Psoas muscle (tissue), 8 donors: Measurements from ENCODE around the gene WDR74. TPM values are rescaled to one million over a fixed set of nuclear protein-coding genes. Genes with fewer than 3 reads are reported as not detected.
"Not testable (repeated sequence)": the region's sequence is repeated elsewhere in the genome, so short reads cannot be mapped to it uniquely, and the experiment has no call there.

Experiments
- ATAC-seq, 4 donors: fragments of 200-7000 bp; cut with Tn5 transposase; one replicate each; pipeline ENCODE4 v1.9.1; 2020; ENCODE audit warnings: moderate library complexity in 3 of 4, mild to moderate bottlenecking in 2 of 4
- DNase-seq, 2 donors: peaks; one replicate each; pipeline ENCODE4 v3.0.0-alpha.2; 2020
- H3K27ac ChIP-seq: fragments of 200-600 bp; one replicate; pipeline ENCODE4 v1.8.0; 2022
- H3K27me3 ChIP-seq, 3 donors: fragments of 200-600 bp in 1 of 3; one replicate each; pipeline versions ENCODE4 v1.6.1 to v1.8.0; 2013 to 2022; ENCODE audit warnings: low read length in 2 of 3, mild to moderate bottlenecking in 2 of 3, moderate library complexity in 1 of 3; ENCODE audit not compliant: insufficient read depth in 3 of 3
- H3K36me3 ChIP-seq, 2 donors: fragments of 200-600 bp in 1 of 2; one replicate each; pipeline versions ENCODE4 v1.6.1 to v1.8.0; 2013 to 2022; ENCODE audit warnings: low read depth in 1 of 2, mild to moderate bottlenecking in 1 of 2, moderate library complexity in 1 of 2; ENCODE audit not compliant: insufficient read depth in 1 of 2
- H3K4me1 ChIP-seq: fragments of 200-600 bp; one replicate; pipeline ENCODE4 v1.8.0; 2022
- H3K4me3 ChIP-seq: fragments of 200-600 bp; one replicate; pipeline ENCODE4 v1.8.0; 2022; ENCODE audit warnings: mild to moderate bottlenecking
- H3K9me3 ChIP-seq: fragments of 200-600 bp; one replicate; pipeline ENCODE4 v1.8.0; 2022
- WGBS, 3 donors: extraction: QIAGEN DNeasy Blood & Tissue Kit; methylation state at CpG; one replicate each; pipeline versions ENCODE4 v1.1.6 to v1.1.7; 2013; 5-methylcytosine and 5-hydroxymethylcytosine counted together
- intact Hi-C, 2 donors: fragments of 100-400 bp; cut with DNase I; formaldehyde crosslinking; loops; one replicate each; pipeline versions ENCODE4 v1.11.0 to v1.14.2; 2022
- polyA plus RNA-seq, 3 donors: library from polyadenylated mRNA; stranded (reverse); fragments of 200-250 nt; gene quantifications; one replicate each; pipeline ENCODE4 v1.2.3, GENCODE V29; 2013
- total RNA-seq, 4 donors: library from RNA; stranded (reverse); fragmentation: NEBNext Ultra II Directional in 2 of 4; extraction: Animal tissue kit (Norgen Biotek cat#: 25700) in 2 of 4; gene quantifications; one replicate each; pipeline versions ENCODE4 v1.2.1 to v1.2.4, GENCODE V29; 2021 to 2023
- TF ChIP-seq, protein P1 (sequence below): fragments of 200-600 bp; IDR thresholded peaks from one replicate; pipeline ENCODE4 v1.8.0; 2022; ENCODE audit warnings: antibody characterized with exemption
- donor health status: healthy with polysubstance abuse.
- donor health status: DM: no; HTN: no; CAD: no; lungs with moderate emphysema.
- donor health status: Bipolar disorder and iron deficiency.
- donor health status: healthy.
- donor health status: DM: yes; HTN: yes; CAD: no.
- donor health status: DM: no; HTN: no; CAD: no.
- donor health status: DM: no; HTN: no; CAD: no.
- donor health status: DM: yes; HTN: yes; CAD: no.

The WDR74 gene
- total and polyA plus RNA-seq, 7 donors, result 32.9 to 121 (median 74.9) TPM

- ATAC-seq (no peak), DNase-seq (no peak)
- TF ChIP-seq, protein P1, sequence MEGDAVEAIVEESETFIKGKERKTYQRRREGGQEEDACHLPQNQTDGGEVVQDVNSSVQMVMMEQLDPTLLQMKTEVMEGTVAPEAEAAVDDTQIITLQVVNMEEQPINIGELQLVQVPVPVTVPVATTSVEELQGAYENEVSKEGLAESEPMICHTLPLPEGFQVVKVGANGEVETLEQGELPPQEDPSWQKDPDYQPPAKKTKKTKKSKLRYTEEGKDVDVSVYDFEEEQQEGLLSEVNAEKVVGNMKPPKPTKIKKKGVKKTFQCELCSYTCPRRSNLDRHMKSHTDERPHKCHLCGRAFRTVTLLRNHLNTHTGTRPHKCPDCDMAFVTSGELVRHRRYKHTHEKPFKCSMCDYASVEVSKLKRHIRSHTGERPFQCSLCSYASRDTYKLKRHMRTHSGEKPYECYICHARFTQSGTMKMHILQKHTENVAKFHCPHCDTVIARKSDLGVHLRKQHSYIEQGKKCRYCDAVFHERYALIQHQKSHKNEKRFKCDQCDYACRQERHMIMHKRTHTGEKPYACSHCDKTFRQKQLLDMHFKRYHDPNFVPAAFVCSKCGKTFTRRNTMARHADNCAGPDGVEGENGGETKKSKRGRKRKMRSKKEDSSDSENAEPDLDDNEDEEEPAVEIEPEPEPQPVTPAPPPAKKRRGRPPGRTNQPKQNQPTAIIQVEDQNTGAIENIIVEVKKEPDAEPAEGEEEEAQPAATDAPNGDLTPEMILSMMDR, result no peak
- H3K27ac ChIP-seq, result no peak overlapping the region
- H3K4me1 ChIP-seq, result peaks cover 14% of the 10 kb centered on the region
- WGBS, 3 donors, result 84 to 92% (median 88%) methylated on average over 5 to 7 of the region's 7 CpGs
- H3K9me3 ChIP-seq, result no peaks in the 10 kb centered on the region
- no peaks in the 10 kb centered on the region for H3K36me3 ChIP-seq
- intact Hi-C loops, result no loop called here
- no peaks in the 10 kb centered on the region for H3K27me3 ChIP-seq
- H3K4me3 ChIP-seq, result no peak overlapping the region
These were observed 36.5 kb upstream of the WDR74 start for GRCh38 chr11:62875698-62876478.

DNA sequence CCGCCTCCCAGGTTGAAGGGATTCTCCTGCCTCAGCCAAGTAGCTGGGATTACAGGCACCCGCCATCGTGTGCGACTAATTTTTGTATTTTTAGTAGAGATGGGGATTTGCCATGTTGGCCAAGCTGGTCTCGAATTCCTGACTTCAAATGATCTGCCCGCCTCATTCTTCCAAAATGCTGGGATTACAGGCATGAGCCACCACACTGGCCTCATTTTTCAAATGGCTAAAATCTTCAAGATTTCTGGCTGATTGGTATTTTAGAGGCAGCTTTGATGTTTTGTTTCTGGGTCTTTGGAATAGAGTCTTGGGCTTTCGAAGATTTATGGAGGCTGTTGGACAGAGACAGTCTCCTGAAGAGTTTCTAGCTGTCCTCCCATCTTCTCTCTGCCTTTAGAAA, 35.5 kb upstream of the WDR74 start:
- Histone ChIP-seq H3K4me1 (peaks cover 11% of the 10 kb centered on the region), H3K36me3 (no peaks in the 10 kb centered on the region), H3K4me3 (no peak overlapping the region), H3K27ac (no peak overlapping the region), H3K9me3 (no peaks in the 10 kb centered on the region), H3K27me3 (no peaks in the 10 kb centered on the region)
- no peak for ATAC-seq
- intact Hi-C loops, result no loop called here
- no peak for DNase-seq
- WGBS, 3 donors, result 71 to 83% (median 76%) methylated on average over 7 of the region's 7 CpGs
- TF ChIP-seq, protein P1, result no peak

- intact Hi-C loops, result loop anchor here (10.0 kb wide), 2 partner anchors 471 to 481 kb away; no protein-coding TSS in a partner anchor
- no peak for DNase-seq
- Histone ChIP-seq H3K9me3 (no peaks in the 10 kb centered on the region), H3K4me1 (no peaks in the 10 kb centered on the region), H3K27ac (no peak overlapping the region), H3K27me3 (no peaks in the 10 kb centered on the region), H3K36me3 (no peaks in the 10 kb centered on the region), H3K4me3 (no peak overlapping the region)
- WGBS, 3 donors, result 81 to 85% (median 84%) methylated on average over 6 of the region's 6 CpGs
- TF ChIP-seq, protein P1, result no peak
- no peak for ATAC-seq
These were observed 26.2 kb upstream of the WDR74 start for GRCh38 chr11:62865635-62866034.

DNA sequence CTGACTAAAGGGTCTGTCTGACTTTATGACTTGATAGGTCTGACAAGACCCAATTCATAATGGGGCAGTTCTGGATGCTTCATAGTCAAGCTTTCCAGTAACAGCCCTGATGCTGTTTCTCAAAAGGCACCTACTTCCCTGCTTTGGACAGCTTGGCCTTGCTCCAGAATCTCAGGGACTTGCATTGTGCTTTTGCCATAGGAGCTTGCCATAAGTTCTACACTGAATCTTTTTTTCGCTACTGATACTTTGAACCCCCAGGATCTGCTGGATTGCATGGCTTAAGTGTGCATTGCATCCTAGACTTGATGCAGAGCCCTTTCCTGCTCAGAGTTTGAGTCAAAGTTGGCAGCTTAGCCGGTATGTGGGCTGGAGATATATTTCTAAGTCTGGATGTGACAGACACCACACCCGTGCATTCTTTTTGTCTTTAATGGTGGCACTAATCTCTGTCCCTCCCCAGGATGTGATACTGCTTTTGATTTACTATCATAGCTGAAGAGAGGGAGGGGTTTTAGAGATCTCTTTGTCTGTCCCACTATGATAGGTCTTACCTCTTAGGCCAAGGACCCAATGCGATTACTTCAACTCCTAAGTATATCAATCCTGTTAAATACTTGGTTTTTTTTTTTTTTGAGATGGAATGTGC, 24.4 kb upstream of the WDR74 start:
- Histone ChIP-seq H3K9me3 (no peaks in the 10 kb centered on the region), H3K4me3 (no peak overlapping the region), H3K27me3 (no peaks in the 10 kb centered on the region), H3K27ac (no peak overlapping the region), H3K4me1 (no peaks in the 10 kb centered on the region), H3K36me3 (no peaks in the 10 kb centered on the region)
- TF ChIP-seq, protein P1, result no peak
- 66 to 78% (median 69%) methylated on average over 4 of the region's 4 CpGs for WGBS, 3 donors
- intact Hi-C loops, result loop anchor here (2.0 to 10.0 kb wide), 4 partner anchors 77 to 479 kb away; partner anchors contain the start of gene TMEM179B (in 2 of the 2)
- ATAC-seq, result no peak
- no peak for DNase-seq

DNA sequence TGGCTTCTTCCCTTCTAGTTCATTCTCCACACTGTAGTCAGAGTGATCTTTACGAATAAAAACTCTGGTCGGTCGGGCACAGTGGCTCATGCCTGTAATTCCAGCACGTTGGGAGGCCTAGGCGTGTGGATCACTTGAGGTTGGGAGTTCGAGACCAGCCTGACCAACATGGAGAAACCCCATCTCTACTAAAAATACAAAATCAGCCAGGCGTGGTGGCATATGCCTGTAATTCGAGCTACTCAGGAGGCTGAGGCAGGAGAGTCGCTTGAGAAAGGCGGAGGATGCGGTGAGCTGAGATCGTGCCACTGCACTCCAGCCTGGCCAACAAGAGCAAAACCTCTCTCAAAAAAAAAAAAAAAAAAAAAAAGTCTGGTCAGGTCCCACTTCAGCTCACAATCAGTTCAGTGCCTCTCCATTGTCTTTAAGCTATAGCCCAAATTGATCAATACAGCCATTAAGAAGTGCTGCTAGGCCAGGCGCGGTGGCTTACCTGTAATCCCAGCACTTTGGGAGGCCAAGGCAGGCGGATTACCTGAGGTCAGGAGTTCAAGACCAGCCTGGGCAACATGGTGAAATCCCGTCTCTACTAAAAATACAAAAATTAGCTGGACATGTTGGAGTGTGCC, 22.3 kb upstream of the WDR74 start:
- H3K27ac ChIP-seq, H3K36me3 ChIP-seq, H3K4me1 ChIP-seq, H3K9me3 ChIP-seq, H3K4me3 ChIP-seq, DNase-seq, ATAC-seq, H3K27me3 ChIP-seq: not testable (repeated sequence)
- intact Hi-C loops, result loop anchor here (2.0 to 10.0 kb wide), 4 partner anchors 74 to 477 kb away; partner anchors contain the start of gene TMEM179B (in 2 of the 2)
- 85 to 90% (median 88%) methylated on average over 16 of the region's 16 CpGs for WGBS, 3 donors
